HepG2 (cell line): ENCODE data around the gene ZNF334. TPM values are rescaled to one million over a fixed set of nuclear protein-coding genes. Genes with fewer than 3 reads are reported as not detected.

Experiments
- CCAR2 ChIP-seq: fragments of 200-400 bp; formaldehyde crosslinking; optimal IDR thresholded peaks from 2 replicates; pipeline ENCODE3; 2018; ENCODE audit warnings: low read depth, mild to moderate bottlenecking, low read length, moderate library complexity
- ERF ChIP-seq: IDR thresholded peaks from 2 replicates; pipeline ENCODE4 v1.6.1; 2018; ENCODE audit warnings: missing biosample characterization, missing genetic modification reagents
- ETV5 ChIP-seq: IDR thresholded peaks from 2 replicates; pipeline ENCODE4 v1.6.1; 2018; ENCODE audit warnings: missing biosample characterization, missing genetic modification reagents, inconsistent platforms, borderline replicate concordance
- FOXA3 ChIP-seq: IDR thresholded peaks from 2 replicates; pipeline ENCODE4 v1.6.1; 2016; ENCODE audit warnings: missing genetic modification reagents, missing compliant biosample characterization
- HDAC6 ChIP-seq: fragments of 200-600 bp; sonication (generic); IDR thresholded peaks from 2 replicates; pipeline ENCODE4 v1.7.0; 2017; ENCODE audit warnings: mild to moderate bottlenecking, antibody characterized with exemption, low read length, low read depth
- KAT8 ChIP-seq: IDR thresholded peaks from 2 replicates; pipeline ENCODE4 v1.6.1; 2016; ENCODE audit warnings: missing genetic modification reagents, missing compliant biosample characterization
- MIER3 ChIP-seq: IDR thresholded peaks from 2 replicates; pipeline ENCODE4 v1.6.1; 2016; ENCODE audit warnings: missing compliant biosample characterization, borderline replicate concordance
- SMAD3 ChIP-seq: sonication (generic); formaldehyde crosslinking; IDR thresholded peaks from 2 replicates; pipeline ENCODE4 v1.4.0; 2020; ENCODE audit warnings: missing genetic modification reagents
- STAG1 ChIP-seq: sonication (generic); formaldehyde crosslinking; IDR thresholded peaks from 2 replicates; pipeline ENCODE4 v1.4.0; 2020; ENCODE audit warnings: missing genetic modification reagents
- TCF7L2 ChIP-seq: IDR thresholded peaks from 2 replicates; pipeline ENCODE4 v1.6.1; 2011; ENCODE audit warnings: mild to moderate bottlenecking, low read depth, low read length, moderate library complexity
- XRCC5 ChIP-seq: fragments of 200-400 bp; formaldehyde crosslinking; optimal IDR thresholded peaks from 2 replicates; pipeline ENCODE3; 2017; ENCODE audit warnings: mild to moderate bottlenecking, low read length
- ZFP1 ChIP-seq: IDR thresholded peaks from 2 replicates; pipeline ENCODE4 v1.6.1; 2016
- ZFP90 ChIP-seq: sonication (generic); formaldehyde crosslinking; IDR thresholded peaks from 2 replicates; pipeline ENCODE4 v1.8.0; 2022; ENCODE audit warnings: missing genetic modification reagents, mild to moderate bottlenecking, inconsistent platforms, borderline replicate concordance
- ZNF205 ChIP-seq: IDR thresholded peaks from 2 replicates; pipeline ENCODE4 v1.6.1; 2018; ENCODE audit warnings: missing biosample characterization, missing genetic modification reagents
- ZNF615 ChIP-seq: sonication (generic); formaldehyde crosslinking; IDR thresholded peaks from 2 replicates; pipeline ENCODE4 v1.5.0; 2020; ENCODE audit warnings: mild to moderate bottlenecking, missing genetic modification reagents, borderline replicate concordance
- ZNF839 ChIP-seq: sonication (generic); formaldehyde crosslinking; IDR thresholded peaks from 2 replicates; pipeline ENCODE4 v1.4.0; 2020; ENCODE audit warnings: missing genetic modification reagents, mild to moderate bottlenecking, borderline replicate concordance
- polyA plus RNA-seq, 8 experiments: library from polyadenylated mRNA; depleted of rRNA in 3 of 8; stranded (reverse) in 7 of 8; unstranded in 1 of 8; fragments of >200 nt; fragmentation: Illumina TruSeq in 4 of 8; extraction: Trizol in 4 of 8; gene quantifications; 2 replicates each; pipeline versions ENCODE4 v1.2.1 to v1.2.3, GENCODE V29; 2011 to 2016; ENCODE audit warnings: low read depth in 4 of 8, missing spikeins in 1 of 8, mixed read lengths in 1 of 8; ENCODE audit not compliant: insufficient read depth in 1 of 8
- total RNA-seq, 5 experiments: library from RNA; depleted of rRNA; stranded (reverse); fragments of >200 nt; fragmentation: Illumina TruSeq; extraction: Trizol; gene quantifications; 2 replicates each; pipeline ENCODE4 v1.2.3, GENCODE V29; 2016; ENCODE audit warnings: low read depth in 1 of 5
- TF ChIP-seq, protein P1 (sequence below): sonication (generic); formaldehyde crosslinking; IDR thresholded peaks from 2 replicates; pipeline ENCODE4 v1.5.0; 2020; ENCODE audit warnings: missing genetic modification reagents, mild to moderate bottlenecking, borderline replicate concordance
- TF ChIP-seq, protein P2 (sequence below): sonication (generic); formaldehyde crosslinking; IDR thresholded peaks from 2 replicates; pipeline ENCODE4 v1.4.0; 2020; ENCODE audit warnings: missing genetic modification reagents
- TF ChIP-seq, protein P3 (sequence below): IDR thresholded peaks from 2 replicates; pipeline ENCODE4 v1.6.1; 2016; ENCODE audit warnings: missing genetic modification reagents, missing compliant biosample characterization
- TF ChIP-seq, protein P4 (sequence below): IDR thresholded peaks from 2 replicates; pipeline ENCODE4 v1.6.1; 2016; ENCODE audit warnings: low read depth, borderline replicate concordance
- TF ChIP-seq, protein P5 (sequence below): sonication (generic); formaldehyde crosslinking; IDR thresholded peaks from 2 replicates; pipeline ENCODE4 v1.8.1; 2023; ENCODE audit warnings: missing genetic modification reagents, mild to moderate bottlenecking, borderline replicate concordance

The ZNF334 gene
- total and polyA plus RNA-seq, 2 of the 13 experiments (the other 11 are each of a cell fraction or from before 2014, with no cell fraction given) = 4.8 to 7.8 TPM

DNA sequence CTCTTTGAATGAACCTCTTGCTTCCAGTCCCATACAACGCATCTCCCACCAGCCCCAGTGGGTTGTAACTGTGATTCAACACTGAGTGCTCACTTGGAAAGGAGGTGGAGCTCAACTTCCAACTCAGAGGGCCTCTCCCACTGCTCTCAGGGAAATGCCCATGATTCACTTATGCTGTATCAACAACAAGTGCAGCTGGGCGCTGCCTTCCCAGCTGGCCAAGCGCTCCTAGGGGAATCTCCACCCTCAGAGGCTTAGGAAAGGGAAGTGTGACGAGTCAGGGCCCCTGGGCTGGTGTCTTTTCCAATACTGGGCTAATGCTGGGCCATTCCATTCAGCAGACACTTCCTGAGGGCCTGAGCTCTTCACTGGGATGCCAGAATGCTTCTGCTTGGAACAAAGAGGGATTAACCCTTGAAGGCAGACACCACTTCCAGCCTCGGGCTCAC, 45.2 kb upstream of the ZNF334 start (continued):
- TF ChIP-seq TCF7L2 = no peak
- 0 out of 2 replicates have a peak, but pooled peaks have one; percentile 54 for TF ChIP-seq ZFP1 (CRISPR knock-in tag)
- TF ChIP-seq, protein P1, sequence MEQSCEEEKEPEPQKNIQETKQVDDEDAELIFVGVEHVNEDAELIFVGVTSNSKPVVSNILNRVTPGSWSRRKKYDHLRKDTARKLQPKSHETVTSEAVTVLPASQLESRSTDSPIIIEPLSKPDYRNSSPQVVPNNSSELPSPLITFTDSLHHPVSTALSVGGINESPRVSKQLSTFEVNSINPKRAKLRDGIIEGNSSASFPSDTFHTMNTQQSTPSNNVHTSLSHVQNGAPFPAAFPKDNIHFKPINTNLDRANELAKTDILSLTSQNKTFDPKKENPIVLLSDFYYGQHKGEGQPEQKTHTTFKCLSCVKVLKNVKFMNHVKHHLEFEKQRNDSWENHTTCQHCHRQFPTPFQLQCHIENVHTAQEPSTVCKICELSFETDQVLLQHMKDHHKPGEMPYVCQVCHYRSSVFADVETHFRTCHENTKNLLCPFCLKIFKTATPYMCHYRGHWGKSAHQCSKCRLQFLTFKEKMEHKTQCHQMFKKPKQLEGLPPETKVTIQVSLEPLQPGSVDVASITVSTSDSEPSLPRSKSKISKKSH (CRISPR knock-in tag) = 0 out of 2 replicates have a peak, but pooled peaks have one; percentile 50
- TF ChIP-seq ETV5 (CRISPR knock-in tag) = peak; percentile 47; the same call in 1 of the 2 replicates
- TF ChIP-seq KAT8 (CRISPR knock-in tag) = 0 out of 2 replicates have a peak, but pooled peaks have one; percentile 34
- TF ChIP-seq, protein P2, sequence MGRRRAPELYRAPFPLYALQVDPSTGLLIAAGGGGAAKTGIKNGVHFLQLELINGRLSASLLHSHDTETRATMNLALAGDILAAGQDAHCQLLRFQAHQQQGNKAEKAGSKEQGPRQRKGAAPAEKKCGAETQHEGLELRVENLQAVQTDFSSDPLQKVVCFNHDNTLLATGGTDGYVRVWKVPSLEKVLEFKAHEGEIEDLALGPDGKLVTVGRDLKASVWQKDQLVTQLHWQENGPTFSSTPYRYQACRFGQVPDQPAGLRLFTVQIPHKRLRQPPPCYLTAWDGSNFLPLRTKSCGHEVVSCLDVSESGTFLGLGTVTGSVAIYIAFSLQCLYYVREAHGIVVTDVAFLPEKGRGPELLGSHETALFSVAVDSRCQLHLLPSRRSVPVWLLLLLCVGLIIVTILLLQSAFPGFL (CRISPR knock-in tag) = no peak
- TF ChIP-seq CCAR2 = no peak
- TF ChIP-seq FOXA3 (CRISPR knock-in tag) = peak; percentile 69
- peak; percentile 23 for TF ChIP-seq XRCC5
- 0 out of 2 replicates have a peak, but pooled peaks have one; percentile 32 for TF ChIP-seq ZNF205
- TF ChIP-seq, protein P3, sequence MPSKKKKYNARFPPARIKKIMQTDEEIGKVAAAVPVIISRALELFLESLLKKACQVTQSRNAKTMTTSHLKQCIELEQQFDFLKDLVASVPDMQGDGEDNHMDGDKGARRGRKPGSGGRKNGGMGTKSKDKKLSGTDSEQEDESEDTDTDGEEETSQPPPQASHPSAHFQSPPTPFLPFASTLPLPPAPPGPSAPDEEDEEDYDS (CRISPR knock-in tag) = peak; percentile 40; the same call in 1 of the 2 replicates
- 0 out of 2 replicates have a peak, but pooled peaks have one; percentile 12 for TF ChIP-seq STAG1 (CRISPR knock-in tag)
- no peak for TF ChIP-seq ZNF839 (CRISPR knock-in tag)
- TF ChIP-seq, protein P4, sequence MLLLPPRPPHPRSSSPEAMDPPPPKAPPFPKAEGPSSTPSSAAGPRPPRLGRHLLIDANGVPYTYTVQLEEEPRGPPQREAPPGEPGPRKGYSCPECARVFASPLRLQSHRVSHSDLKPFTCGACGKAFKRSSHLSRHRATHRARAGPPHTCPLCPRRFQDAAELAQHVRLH = 0 out of 2 replicates have a peak, but pooled peaks have one; percentile 33
- TF ChIP-seq ZNF615 (CRISPR knock-in tag) = 0 out of 2 replicates have a peak, but pooled peaks have one; percentile 49
- TF ChIP-seq SMAD3 = peak; percentile 40; the same call in 1 of the 2 replicates
- TF ChIP-seq ERF (CRISPR knock-in tag) = peak; percentile 52; the same call in 1 of the 2 replicates
- TF ChIP-seq, protein P5, sequence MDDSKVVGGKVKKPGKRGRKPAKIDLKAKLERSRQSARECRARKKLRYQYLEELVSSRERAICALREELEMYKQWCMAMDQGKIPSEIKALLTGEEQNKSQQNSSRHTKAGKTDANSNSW = no peak
- no peak for TF ChIP-seq HDAC6
- TF ChIP-seq ZFP90 = no peak
- TF ChIP-seq MIER3 (CRISPR knock-in tag) = 0 out of 2 replicates have a peak, but pooled peaks have one; percentile 50
